ENCODE measurements around the gene METAP1D. TPM values are rescaled to one million over a fixed set of nuclear protein-coding genes. Genes with fewer than 3 reads are reported as not detected.

Gene METAP1D
- total RNA-seq, 1 experiment from 2014 or later: 5.2 TPM

DNA sequence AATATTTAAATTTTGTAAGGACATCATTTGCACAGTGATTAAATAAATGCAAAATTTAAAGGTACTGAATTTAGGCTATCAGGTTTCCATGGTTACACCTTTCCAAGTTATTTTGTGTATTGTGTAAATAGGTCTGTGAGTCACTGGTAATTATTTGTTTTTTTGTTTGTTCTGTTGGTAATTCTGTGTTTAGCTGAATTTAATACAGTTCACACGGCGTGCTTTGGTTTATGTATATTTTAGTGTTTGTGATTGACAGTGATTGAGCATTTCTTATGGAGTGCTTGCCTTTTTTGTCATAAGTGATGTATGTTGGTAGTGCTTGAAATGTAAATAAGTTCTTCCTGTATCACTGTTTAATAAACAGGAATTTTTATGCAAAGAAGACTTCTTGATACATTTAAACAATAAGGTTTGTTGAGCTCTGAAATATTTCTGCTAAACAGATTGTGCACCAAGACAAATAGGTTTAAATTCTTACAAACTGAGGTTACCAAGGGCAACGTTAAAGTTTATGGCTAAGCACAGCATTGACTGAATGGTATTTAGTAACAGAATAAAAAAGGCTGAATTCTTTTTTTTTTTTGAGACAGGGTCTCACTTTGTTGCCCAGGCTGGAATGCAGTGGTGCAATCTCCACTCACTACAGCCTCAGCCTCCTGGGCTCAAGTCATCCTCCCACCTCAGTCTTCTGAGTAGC, 47.3 kb downstream of the METAP1D start:
- no peak overlapping the region for H2BK12ac ChIP-seq (ENCODE audit: insufficient read length, low read depth, low read length)
- Mint-ChIP-seq H3K4me1 (no peaks in the 10 kb centered on the region), H3K36me3 (ENCODE audit: insufficient read depth in 1 of 3, low read depth in 3 of 3) (no peaks in the 10 kb centered on the region), H3K4me3 (no peak overlapping the region), H3K27me3 (ENCODE audit: low read depth) (no peaks in the 10 kb centered on the region), H3K27ac (peak overlapping the region in 2 of 3 experiments; percentile 14 to 35; a peak in 1 of 7 replicates), H3K9me3 (no peaks in the 10 kb centered on the region)
- H2AK5ac ChIP-seq (ENCODE audit: insufficient read length, low read length): no peak overlapping the region
- no peaks in the 10 kb centered on the region for H3K4me1 ChIP-seq (ENCODE audit: insufficient read depth, low read length)
- H2BK5ac ChIP-seq (ENCODE audit: insufficient read length, low read length): no peak overlapping the region
- H3K79me1 ChIP-seq (ENCODE audit: insufficient read depth, low read depth, low read length, poor library complexity, severe bottlenecking): no peaks in the 10 kb centered on the region
- H4K20me1 ChIP-seq (ENCODE audit: control insufficient read depth, insufficient read depth, insufficient read length): no peaks in the 10 kb centered on the region
- H3K23me2 ChIP-seq (ENCODE audit: insufficient read length, low read depth, low read length, poor library complexity, severe bottlenecking): no peaks in the 10 kb centered on the region
- H3K56ac ChIP-seq (ENCODE audit: insufficient read length, low read depth, low read length): no peak overlapping the region
- H2BK120ac ChIP-seq (ENCODE audit: low read depth, low read length, poor library complexity, severe bottlenecking): no peak overlapping the region
- no peak overlapping the region for H4K8ac ChIP-seq (replicated peaks; ENCODE audit: insufficient read length, low read depth, low read length)
- H3K9me3 ChIP-seq (ENCODE audit: control insufficient read depth, low read depth, low read length): no peaks in the 10 kb centered on the region
- no peak overlapping the region for H4K5ac ChIP-seq (ENCODE audit: insufficient read length, low read depth, low read length)
- no peak overlapping the region for H3K4me2 ChIP-seq (ENCODE audit: insufficient read depth, insufficient read length, low read length)
- TF ChIP-seq, protein P1, sequence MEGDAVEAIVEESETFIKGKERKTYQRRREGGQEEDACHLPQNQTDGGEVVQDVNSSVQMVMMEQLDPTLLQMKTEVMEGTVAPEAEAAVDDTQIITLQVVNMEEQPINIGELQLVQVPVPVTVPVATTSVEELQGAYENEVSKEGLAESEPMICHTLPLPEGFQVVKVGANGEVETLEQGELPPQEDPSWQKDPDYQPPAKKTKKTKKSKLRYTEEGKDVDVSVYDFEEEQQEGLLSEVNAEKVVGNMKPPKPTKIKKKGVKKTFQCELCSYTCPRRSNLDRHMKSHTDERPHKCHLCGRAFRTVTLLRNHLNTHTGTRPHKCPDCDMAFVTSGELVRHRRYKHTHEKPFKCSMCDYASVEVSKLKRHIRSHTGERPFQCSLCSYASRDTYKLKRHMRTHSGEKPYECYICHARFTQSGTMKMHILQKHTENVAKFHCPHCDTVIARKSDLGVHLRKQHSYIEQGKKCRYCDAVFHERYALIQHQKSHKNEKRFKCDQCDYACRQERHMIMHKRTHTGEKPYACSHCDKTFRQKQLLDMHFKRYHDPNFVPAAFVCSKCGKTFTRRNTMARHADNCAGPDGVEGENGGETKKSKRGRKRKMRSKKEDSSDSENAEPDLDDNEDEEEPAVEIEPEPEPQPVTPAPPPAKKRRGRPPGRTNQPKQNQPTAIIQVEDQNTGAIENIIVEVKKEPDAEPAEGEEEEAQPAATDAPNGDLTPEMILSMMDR (conservative IDR thresholded peaks at IDR 0.05): no peak
- H3K27ac ChIP-seq (ENCODE audit: insufficient read length, low read depth, low read length): no peak overlapping the region
- no CpG with 5 or more reads among the region's 3 CpGs for WGBS (ENCODE audit: extremely low coverage, insufficient read length, low lambda C conversion rate)
- H3K27me3 ChIP-seq (ENCODE audit: insufficient read depth, low read length): no peaks in the 10 kb centered on the region
- no peak overlapping the region for H2BK15ac ChIP-seq (ENCODE audit: low read depth, low read length)
- no peak overlapping the region for H3T11ph ChIP-seq (ENCODE audit: low read length)
- no peak overlapping the region for H2BK20ac ChIP-seq (ENCODE audit: low read depth, low read length, poor library complexity, severe bottlenecking)
- H3K9ac ChIP-seq (ENCODE audit: extremely low read depth, insufficient read length, low read length): no peak overlapping the region
- H3K4ac ChIP-seq (ENCODE audit: low read depth, low read length): no peak overlapping the region
- no peak for DNase-seq
- no peak overlapping the region for H4K91ac ChIP-seq (ENCODE audit: insufficient read length, low read depth, low read length)
- no peak overlapping the region for H3K18ac ChIP-seq (ENCODE audit: insufficient read length, low read depth, low read length)
- no peak overlapping the region for H3K23ac ChIP-seq (ENCODE audit: insufficient read length, low read depth, low read length)
- no peak overlapping the region for H3K14ac ChIP-seq (ENCODE audit: insufficient read depth, low read length)
- no peaks in the 10 kb centered on the region for H3K79me2 ChIP-seq (ENCODE audit: insufficient read depth, low read length)
- H2AFZ ChIP-seq (ENCODE audit: low read length): no peak overlapping the region
